Ramos (cell line): ENCODE measurements around the gene FES.
"Not testable (repeated sequence)": the region's sequence is repeated elsewhere in the genome, so short reads cannot be mapped to it uniquely, and the experiment has no call there.

Source experiments
- in situ Hi-C: fragments of 300-500 bp; cut with MboI; formaldehyde crosslinking; loops from one replicate; pipeline ENCODE4 v1.14.3; 2022; ENCODE audit warnings: low sequenced_read_pairs; ENCODE audit not compliant: unreplicated experiment

The FES gene

GRCh38 chr15:90883976-90884718, at the start of gene FES:
FES (plus strand) TSS chr15:90884504; CDS start chr15:90885046, 542 bp downstream.
- in situ Hi-C loops = loop anchor here (10.0 kb wide), 1 partner anchor 569 kb away; no protein-coding TSS in a partner anchor

GRCh38 chr15:90834626-90835025, 49.7 kb upstream of the FES start:
- in situ Hi-C loops = no loop called here

GRCh38 chr15:90836296-90836871, 47.9 kb upstream of the FES start:
- in situ Hi-C loops = no loop called here

GRCh38 chr15:90837094-90837493, 47.2 kb upstream of the FES start:
- in situ Hi-C loops = no loop called here

- in situ Hi-C loops = no loop called here
Observed at GRCh38 chr15:90838139-90838538, 46.2 kb upstream of the FES start.

- in situ Hi-C loops = no loop called here
Observed at GRCh38 chr15:90838544-90838943, 45.8 kb upstream of the FES start.

GRCh38 chr15:90839187-90840071, 44.9 kb upstream of the FES start:
- in situ Hi-C loops = no loop called here

- in situ Hi-C loops = no loop called here
Observed at GRCh38 chr15:90840157-90840855, 44.0 kb upstream of the FES start.

GRCh38 chr15:90840954-90841353, 43.4 kb upstream of the FES start:
- in situ Hi-C loops = no loop called here

GRCh38 chr15:90844696-90845095, 39.6 kb upstream of the FES start:
- in situ Hi-C loops = no loop called here

GRCh38 chr15:90845201-90845949, 38.9 kb upstream of the FES start:
- in situ Hi-C loops = no loop called here

GRCh38 chr15:90849424-90849823, 34.9 kb upstream of the FES start:
- in situ Hi-C loops = not testable (repeated sequence)

GRCh38 chr15:90851114-90851513, 33.2 kb upstream of the FES start:
- in situ Hi-C loops = no loop called here

GRCh38 chr15:90851940-90852339, 32.4 kb upstream of the FES start:
- in situ Hi-C loops = no loop called here

- in situ Hi-C loops = no loop called here
Observed at GRCh38 chr15:90855139-90855538, 29.2 kb upstream of the FES start.

GRCh38 chr15:90857337-90857736, 27.0 kb upstream of the FES start:
- in situ Hi-C loops = no loop called here

GRCh38 chr15:90857883-90858443, 26.3 kb upstream of the FES start:
- in situ Hi-C loops = no loop called here

GRCh38 chr15:90859234-90860131, 24.8 kb upstream of the FES start:
- in situ Hi-C loops = no loop called here
